NOMO-1 (cell line): ENCODE data around the gene SMARCAL1.

Experiments used
- DNase-seq, 2 experiments: peaks; one replicate each; lab custom pipeline; 2025; ENCODE audit not compliant: unreplicated experiment in 2 of 2; lab: John Stamatoyannopoulos, UW

SMARCAL1 gene

DNA sequence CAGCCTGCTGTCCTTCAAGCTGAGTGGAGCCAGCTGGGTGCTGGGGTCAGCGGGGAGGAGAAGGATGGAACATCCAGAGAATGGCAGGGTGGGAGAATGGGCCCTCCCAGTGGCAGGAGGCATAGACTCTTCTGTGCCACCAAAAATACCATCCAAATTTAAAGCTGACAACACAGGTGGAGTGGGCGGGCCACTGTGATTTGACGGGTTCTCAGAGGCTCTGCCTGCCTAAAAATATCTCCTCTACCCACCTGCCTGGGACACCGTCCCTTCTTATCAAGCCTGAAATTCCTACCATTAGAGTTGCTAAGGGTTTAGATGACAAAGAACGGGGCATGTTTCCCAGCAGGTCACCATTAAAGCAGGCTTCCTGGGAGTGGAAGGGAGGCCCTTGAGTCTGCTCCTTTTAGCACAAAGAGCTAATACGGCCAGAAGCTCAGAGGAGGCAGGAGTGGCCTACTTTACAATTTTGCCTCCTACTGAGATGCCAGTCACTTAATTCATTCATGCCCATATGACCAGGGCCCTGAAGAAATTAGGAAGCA is 20.2 kb upstream of the SMARCAL1 start:
- no peak for DNase-seq

- no peak for DNase-seq
These were observed 19.1 kb upstream of the SMARCAL1 start for GRCh38 chr2:216392945-216393840.

GRCh38 chr2:216394881-216395280 is 17.4 kb upstream of the SMARCAL1 start:
- peak in 1 of 2 experiments; percentile 6 for DNase-seq

DNA sequence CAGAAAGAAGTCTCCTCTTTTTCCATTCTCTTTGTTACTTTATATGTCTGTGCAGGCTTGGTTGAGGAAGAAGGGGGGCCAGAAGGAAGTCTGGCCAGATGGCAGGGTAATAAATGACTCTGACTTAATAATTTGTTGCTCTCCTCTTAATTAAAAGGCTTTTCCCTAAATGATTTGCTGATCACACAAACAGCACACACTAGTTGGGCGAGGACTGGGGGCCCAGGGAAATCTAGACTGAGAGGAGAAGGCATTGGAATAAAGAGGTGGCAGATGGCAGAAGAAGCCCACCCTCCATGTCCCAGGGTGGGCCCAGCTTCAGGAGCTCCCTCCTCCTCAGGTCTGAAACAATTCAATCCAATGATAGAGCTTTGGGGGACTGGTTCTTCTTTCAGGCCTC is 12.7 kb upstream of the SMARCAL1 start:
- no peak for DNase-seq

- no peak for DNase-seq
These were observed 9.5 kb upstream of the SMARCAL1 start for GRCh38 chr2:216402751-216403150.

DNA sequence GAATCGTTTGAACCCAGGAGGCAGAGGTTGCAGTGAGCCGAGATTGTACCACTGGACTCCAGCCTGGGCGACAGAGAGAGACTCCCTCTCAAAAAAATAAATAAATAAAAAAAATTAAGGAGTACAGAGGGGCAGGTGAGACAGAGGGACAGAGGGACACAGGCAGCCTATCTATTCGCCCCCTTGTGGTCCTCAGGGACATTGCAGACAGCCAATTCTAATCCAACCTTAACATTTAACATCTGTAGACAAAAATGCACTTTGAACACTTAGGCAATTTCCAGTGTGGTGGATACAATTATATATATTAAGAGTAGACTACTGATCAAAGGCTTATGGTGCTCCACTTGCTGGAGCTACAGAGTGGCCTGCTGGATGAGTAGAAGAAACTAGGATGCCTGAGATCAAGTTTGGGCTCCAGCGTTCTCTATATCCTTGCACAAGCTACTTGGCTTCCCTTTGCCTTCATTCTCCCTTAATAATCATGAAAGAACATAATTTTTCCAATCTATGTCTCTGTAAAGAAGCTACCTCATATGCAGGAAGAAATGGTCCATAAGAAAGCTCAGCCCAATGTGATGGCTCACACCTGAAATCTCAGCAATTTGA is 8.2 kb upstream of the SMARCAL1 start:
- DNase-seq: peak in 1 of 2 experiments; percentile 40

GRCh38 chr2:216405588-216405987 is 6.7 kb upstream of the SMARCAL1 start:
- no peak for DNase-seq

DNA sequence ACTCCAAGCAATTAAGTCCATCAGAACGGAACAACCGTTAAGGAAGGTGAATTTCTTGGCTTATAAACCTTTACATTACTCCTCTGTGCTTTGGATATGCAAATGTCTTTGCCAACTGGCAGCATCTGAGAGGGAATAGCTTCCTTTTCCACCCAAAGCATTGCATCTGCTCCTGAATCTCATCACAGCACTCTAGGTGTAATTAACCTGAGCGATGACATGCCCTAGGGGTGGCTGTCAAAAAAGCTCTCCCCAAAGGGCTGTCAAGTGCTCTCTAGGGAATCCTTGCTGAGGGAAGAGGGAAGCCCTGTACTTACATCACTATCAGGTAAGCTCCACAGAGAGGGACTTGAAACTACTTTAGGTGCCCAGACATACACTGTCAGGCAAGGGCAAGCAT is 5.5 kb upstream of the SMARCAL1 start:
- DNase-seq: no peak

DNA sequence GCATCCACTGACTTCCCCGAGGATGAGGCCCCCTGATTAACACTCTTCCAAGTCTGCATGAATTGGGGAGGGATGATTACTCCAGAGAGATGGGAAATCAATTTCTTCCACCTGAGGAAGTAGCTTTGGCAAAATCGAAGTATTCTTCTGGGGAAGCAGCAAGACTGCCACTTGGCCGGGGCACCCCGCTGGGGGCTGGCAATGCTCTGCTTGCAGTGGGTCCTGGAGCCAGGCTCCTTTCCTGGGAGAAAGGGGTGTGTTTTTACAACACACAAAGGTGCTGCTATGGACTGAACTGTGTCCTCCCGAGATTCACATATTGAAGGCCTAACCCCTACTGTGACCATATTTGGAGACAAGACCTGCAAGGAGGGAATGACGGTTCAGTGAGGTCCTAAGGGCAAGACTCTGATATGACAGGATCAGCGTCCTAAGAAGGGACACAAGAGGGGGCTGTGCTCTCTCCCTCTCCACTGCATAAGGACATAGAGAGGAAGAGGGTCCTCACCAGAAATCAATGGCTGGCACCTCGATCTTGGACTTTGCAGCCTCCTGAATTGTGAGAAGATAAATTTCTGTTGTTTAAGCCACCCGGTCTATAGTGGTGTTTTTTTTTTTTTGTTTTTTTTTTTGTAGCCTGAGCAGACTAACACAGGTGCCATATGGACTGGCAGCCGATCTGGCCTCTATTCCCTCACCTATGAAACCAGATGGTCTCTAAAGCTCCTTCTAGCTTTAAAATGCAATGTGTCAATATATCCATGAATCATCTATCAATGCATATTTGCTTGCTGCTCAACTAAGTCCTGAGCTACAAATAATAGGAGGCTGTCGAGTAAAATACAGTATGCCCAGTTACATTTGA is 3.6 kb upstream of the SMARCAL1 start:
- DNase-seq: no peak

DNA sequence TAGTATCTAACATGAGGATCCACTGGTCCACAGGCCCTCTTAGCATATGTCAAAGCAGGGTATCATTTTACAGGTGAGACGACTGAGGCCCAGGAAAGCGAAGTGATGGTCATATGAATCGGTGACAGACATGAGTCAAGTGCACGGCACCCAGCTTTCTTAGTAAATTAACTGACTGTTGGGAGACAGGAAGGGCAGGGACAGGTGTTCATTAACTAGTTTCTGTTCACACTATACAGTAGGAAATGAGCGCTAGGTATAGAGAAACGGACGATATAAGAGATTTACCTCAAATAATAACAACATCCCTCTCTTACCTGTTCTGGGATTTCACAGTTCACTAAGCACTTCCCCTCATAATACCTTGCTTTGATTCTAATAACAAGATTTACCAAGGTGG is 1.7 kb upstream of the SMARCAL1 start:
- DNase-seq: no peak

DNA sequence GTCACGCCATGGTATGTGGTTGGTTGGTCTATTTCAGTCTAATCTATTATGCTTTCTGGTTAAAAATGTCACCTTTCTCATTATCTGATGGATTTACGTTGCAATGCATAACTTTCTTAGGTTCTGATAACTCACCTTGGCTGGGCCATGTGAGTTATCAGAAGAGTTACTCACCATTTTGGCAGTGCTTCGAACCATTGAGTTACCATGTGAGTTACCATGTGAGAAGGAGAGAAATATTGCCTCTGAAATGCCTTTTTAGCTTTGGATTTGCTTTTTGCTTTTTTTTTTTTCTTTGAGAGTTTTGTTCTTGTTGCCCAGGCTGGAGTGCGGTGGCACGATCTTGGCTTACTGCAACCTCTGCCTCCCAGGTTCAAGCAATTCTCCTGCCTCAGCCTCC is 1.6 kb downstream of the SMARCAL1 start:
- DNase-seq: no peak

DNA sequence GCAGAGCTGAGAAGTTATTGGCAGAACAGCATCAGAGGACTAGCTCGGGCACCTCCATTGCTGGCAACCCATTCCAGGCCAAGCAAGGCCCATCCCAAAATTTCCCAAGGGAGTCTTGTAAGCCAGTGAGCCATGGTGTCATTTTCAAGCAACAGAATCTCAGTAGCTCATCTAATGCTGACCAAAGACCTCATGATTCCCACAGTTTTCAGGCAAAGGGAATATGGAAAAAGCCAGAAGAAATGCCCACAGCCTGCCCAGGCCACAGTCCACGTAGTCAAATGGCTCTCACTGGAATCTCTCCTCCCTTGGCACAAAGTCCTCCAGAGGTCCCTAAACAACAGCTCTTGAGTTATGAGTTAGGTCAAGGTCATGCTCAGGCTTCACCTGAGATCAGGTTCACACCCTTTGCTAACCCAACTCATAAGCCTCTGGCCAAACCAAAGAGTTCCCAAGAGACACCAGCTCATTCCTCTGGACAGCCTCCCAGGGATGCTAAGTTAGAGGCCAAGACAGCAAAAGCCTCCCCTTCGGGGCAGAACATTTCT is 2.6 kb downstream of the SMARCAL1 start:
- DNase-seq: no peak

DNA sequence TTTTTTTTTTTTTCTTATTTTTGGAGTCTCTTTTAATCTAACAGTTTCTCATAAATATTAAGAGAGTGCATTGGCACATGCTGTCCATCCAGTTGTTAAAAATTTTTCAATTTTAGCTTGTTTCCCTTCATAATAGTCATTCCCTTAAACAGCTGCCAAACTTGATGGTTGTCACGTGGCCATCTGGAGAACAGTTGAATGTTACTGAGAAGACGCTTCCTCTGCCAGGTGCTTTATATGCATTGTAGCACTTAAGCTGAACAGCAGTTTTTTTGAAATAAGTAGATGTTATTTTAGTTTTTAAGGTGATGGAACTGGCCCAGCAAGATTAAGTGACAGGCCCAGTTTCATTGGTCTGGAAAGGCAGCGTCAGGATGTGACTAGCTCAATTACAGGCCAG is 3.3 kb downstream of the SMARCAL1 start:
- DNase-seq: no peak

DNA sequence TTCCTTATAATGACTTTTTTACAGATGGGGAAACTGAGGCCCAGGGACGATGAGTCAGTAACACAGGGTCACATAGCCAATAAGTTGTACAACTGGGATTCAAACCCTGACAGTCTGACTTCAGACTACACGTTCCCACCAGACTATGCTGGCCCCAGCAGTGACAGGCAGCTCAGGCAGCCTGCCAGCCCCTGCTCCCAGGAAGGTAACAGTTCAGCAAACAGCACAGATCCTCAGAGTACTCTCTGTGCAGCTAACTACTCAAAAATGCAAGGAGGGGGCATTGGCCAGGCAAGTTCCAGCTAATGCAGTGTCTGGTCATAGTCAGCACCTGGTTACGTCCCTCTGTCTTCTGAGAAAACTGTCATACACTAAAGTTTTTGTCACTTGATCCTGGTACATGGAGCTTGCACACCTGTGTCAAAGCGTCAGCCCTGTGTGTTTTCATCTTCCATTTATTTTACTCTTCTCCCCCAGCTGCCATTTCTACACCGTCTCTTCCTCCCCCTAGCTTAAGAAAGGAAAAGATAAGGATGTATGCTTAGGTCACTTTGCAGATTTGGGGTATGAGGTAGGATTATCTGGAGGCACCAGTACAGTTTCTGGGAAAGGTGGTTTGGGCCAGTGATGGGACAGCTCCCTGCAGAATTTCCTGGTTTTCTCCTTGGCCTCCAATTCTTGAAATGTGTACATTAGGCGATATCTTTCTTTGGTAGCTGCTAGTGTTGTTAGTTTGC is 4.5 kb downstream of the SMARCAL1 start:
- no peak for DNase-seq

- no peak for DNase-seq
These were observed 6.7 kb downstream of the SMARCAL1 start for GRCh38 chr2:216418981-216419380.

- no peak for DNase-seq
These were observed 8.2 kb downstream of the SMARCAL1 start for GRCh38 chr2:216420367-216421101.

DNA sequence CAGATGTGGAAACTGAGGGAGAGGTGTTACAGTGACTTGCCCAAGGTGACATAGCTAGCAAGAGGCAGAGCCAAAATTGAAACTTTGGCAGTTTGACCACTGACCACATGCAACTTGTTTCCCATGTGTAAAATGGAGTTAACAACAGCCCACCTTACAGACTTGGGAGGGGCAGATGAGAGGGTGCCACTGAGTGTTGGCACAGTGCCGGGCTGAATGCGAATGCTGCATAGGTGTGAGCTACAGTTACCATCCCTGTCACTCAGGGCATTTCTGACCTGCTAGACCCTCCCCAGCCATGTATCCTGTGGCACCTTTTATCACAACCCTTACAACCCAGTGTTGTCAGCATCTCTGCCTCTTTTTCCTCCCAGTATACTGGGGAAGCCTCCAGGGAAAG is 10.8 kb downstream of the SMARCAL1 start:
- no peak for DNase-seq

GRCh38 chr2:216424274-216424673 is 12.0 kb downstream of the SMARCAL1 start:
- DNase-seq: no peak

DNA sequence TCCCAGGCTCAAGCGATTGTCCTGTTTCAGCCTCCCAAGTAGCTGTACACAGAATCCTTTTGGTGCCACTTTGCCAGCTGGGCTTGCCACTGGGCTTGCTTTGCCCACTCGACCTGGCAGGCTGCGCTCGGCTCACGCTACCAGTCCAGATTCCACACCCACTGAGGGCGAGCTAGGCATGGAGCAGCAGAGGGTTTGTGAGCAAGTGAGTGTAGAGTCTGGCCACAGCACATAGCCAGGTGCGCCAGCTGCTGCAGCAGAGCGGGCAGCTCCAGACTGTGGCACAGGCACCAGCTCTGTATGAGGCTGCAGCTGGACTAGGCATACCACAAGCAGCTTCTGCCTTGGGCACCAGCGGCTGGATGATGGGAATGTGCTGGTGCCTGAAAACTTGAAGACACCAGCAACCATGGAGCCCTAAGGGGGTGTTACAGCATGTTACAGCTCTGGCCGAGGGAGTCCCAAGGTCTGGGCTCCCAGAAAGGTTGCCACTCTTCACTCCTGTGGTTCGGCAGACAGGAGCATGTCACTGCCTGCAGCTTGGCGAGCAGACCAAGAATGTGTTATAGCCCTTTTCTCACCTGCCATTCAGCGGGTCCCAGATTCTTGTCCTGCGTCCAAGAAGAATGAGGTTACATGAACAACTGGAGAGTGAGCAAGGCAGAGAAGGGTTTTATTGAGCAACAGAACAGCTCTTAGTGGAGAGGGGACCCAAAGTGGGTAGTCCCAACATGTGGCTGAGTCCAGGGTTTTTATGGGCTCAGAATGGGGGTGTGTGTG is 12.9 kb downstream of the SMARCAL1 start:
- DNase-seq: no peak
